NCI-H2171 (cell line): ENCODE data around the gene CLEC1B.
"Not testable (repeated sequence)": the region's sequence is repeated elsewhere in the genome, so short reads cannot be mapped to it uniquely, and the experiment has no call there.

ENCODE experiments used
- DNase-seq: peaks from one replicate; lab custom pipeline; 2025; lab: John Stamatoyannopoulos, UW

The CLEC1B gene

DNA sequence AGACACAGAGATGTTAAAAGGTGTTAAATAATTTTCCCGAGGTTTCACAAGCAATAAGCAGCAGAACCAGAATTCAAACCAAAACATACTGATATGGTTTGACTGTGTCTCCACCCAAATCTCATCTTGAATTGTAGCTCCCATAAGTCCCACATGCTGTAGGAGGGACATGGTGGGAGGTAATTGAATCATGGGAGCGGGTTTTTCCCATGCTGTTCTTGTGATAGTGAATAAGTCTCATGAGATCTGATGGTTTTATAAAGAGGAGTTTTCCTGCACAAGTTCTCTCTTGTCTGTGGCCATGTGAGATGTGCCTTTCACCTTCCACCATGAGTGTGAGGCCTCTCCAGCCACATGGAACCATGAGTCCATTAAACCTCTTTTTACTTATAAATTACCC, 24.2 kb downstream of the CLEC1B start:
- not testable (repeated sequence) for DNase-seq

DNA sequence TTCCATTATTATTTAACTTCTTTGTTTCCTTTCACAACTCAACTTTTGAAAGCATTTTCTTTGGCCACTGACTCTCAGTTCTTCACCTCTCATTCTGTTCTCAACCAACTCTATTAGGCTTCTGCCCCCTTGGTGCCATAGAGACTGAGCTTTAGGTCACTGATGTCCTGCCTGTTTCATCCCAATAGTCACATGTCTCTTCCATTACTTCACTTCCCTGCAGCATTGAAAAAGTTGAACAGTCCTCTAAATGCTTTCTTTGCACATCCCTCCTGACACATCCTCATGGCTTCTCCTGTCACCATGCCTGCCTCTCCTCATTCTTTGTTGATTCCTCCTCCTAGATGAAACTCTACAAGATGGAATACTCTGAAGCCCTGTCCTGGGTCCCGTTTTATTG, 25.0 kb downstream of the CLEC1B start:
- no peak for DNase-seq

DNA sequence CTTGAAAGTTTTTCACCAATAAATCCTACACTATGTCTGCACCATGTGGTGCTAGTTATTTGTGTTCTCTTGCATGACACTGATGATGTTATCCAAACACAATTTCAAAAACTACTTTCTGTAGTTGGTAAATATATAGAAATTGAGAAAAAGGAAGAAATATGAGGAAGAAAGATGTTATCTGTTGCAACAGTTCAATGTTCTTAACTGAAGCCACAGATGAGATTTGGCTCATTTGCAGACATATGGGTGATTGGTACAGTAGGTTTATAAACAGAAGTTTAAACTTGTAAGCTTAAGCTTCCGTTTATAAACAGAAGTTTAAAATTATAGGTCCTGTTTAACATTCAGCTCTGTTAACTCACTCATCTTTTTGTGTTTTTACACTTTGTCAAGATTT, 27.7 kb downstream of the CLEC1B start, which contains the start of gene CLEC12A:
Gene CLEC12A, plus strand, starts transcription at position 229 of the 400 bp plus-strand sequence. CDS start 188 bp downstream, outside the sequence.
- no peak for DNase-seq

DNA sequence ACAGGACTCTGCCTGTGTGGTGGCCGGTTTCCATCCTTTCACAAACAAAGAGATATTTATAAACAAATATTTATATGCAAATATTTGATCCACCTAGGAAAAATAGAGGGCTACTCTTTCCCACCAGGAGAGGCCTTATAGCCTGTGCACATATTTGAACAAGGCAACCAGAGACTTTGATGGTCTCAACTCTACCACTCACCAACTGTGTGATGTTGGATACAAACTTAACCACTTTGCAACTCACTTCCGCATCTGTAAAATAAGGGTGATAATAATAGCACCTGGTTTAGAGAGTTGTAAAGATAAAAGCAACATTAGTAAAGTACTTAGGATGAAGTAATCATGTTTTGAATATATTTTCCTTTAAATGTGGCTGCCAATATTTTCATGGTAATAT, 29.2 kb downstream of the CLEC1B start:
- no peak for DNase-seq

DNA sequence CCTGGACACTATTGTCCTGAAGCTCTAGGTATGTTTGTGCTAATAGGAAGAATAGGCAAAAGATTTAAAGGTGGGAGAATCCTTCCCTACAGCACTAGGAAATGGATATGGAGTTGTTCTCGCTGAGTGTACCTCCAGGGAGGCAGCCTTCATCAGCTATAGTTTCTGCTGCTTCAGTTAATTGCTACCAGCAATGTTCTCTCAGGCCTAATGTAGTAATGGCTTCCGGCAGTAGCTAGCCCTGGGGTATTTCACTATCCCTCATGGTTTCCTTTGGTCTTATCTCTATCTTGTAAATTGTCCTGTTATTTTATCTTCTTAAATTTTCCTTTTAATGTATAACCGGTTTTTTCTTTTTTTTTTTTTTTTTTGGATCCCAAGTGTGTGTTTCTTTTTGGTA, 37.0 kb downstream of the CLEC1B start:
- DNase-seq: no peak

DNA sequence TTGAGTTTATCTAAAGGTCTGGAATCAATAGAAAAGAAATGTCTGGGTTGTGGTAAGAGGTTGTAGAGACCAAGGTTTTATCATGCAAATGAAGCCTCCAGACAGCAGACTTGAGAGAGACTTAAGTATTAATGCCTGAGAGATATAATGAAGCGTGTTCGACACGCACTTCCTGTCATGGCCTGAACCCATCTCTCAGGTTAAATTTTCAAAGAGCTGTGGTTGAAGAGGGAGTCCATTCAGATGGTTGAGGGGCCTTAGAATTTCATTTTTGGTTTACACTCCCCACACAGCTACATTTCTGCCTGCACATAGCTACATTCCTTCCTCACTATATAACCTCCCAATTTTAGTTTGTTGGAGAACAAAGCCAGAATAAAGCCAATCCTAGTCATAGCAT, 37.8 kb downstream of the CLEC1B start:
- no peak for DNase-seq

DNA sequence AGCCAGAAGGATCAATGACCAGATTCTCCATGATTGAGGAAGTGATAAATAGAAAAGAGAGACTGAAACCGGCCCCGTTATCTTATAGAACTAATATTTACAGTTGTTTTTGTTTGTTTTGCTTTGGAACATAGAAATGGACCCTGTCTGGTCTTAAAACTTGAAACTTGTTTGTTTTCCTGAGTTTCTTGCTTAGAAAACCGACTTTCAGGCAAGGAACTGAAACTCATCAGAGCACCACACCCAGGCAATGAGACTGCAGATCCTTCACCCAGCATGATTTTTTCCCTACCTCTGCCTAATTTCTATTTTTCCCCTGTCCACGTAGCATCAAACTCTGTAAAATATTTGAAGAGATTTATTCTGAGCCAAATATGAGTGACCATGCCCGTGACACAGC, 38.3 kb downstream of the CLEC1B start:
- no peak for DNase-seq

DNA sequence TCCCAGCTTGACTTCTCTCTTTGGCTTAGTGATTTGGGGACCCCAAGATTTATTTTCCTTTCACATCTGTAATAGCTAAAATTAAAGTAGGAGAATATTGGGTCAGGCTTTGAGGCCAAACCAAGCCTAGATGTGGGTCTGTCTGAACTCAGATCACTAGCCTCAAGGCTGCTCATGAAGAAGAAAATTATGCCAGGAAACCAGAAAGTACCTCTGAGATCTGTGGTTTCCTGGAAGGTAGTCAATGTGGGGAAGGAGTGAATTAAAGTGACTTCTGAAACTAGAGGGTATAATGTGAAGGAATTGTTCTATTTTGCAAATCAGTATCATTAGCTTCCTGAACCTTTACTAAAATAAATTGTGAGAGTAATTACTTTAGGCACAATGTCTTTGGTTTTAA, 41.1 kb downstream of the CLEC1B start:
- DNase-seq: no peak

DNA sequence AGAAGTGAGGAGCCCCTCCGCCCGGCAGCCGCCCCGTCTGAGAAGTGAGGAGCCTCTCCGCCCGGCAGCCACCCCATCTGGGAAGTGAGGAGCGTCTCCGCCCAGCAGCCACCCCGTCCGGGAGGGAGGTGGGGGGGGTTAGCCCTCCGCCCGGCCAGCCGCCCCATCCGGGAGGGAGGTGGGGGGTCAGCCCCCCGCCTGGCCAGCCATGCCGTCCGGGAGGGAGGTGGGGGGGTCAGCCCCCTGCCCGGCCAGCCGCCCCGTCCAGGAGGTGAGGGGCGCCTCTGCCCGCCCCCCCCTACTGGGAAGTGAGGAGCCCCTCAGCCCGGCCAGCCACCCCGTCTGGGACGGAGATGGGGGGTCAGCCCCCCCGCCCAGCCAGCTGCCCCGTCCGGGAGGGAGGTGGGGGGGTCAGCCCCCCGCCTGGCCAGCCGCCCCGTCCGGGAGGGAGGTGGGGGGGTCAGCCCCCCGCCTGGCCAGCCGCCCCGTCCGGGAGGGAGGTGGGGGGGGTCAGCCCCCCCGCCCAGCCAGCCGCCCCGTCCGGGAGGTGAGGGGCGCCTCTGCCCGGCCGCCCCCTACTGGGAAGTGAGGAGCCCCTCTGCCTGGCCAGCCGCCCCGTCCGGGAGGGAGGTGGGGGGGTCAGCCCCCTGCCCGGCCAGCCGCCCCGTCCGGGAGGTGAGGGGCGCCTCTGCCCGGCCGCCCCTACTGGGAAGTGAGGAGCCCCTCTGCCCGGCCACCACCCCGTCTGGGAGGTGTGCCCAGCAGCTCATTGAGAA, 45.8 kb downstream of the CLEC1B start:
- not testable (repeated sequence) for DNase-seq

DNA sequence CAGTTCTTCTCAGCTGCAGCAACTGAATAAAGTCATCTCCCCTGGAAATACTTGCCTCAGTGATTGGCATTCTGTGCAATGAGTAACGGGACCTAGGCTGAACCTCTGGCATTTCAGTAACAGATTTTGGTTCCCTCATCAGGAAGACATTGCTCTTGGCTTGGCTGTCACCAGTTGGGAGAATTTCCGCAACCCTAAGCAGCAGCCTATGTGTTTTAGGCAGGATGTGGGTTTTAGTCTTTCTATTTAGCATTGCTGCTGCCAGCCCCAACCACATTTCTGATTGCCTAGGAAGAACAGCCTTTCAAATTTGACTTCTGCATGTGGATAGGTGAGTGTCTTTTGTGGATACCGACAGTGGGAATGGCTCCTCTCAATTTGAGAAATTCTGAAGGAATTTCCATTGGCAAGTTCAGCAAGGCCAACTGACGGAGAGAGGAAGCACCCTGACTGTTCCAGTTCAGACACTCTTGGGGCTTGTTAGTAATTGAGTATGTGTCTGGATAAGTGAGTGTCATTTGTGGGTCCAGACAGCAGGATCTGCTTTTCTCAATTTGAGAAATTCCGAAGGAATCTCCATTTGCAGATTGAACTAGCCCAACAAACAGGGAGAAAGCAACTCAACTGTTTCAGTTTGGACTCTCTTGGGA, 47.8 kb downstream of the CLEC1B start:
- no peak for DNase-seq

DNA sequence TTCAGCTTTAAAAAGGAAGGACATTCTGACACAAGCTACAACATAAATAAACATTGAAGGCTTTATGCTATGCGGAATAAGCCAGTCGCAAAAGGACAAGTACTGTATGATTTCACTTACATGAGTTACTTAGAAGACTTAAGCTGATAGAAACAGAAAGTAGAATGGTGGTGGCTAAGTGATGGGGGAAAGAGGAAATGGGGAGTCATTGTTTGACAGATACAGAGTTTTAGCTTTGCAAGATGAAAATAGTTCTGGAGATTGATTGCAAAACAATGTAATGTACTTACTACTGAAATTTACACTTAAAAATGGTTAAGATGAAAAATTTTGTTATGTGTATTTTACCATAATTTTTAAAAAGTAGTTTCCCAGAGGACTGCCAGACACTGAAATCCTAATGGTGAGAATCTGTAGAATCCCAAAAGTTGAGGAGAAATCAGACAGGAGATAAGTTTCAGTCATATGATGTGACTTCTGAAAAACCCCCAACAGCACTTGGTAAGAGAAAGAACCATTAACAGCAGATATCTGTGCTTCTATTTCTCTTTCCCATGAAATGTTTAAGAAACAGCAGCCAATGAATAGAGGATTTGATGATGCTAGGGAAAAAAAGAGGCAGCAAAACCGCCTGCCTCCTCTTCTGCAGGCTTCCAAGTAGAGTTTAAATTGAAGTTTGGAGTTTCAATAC, 50.2 kb downstream of the CLEC1B start:
- no peak for DNase-seq

DNA sequence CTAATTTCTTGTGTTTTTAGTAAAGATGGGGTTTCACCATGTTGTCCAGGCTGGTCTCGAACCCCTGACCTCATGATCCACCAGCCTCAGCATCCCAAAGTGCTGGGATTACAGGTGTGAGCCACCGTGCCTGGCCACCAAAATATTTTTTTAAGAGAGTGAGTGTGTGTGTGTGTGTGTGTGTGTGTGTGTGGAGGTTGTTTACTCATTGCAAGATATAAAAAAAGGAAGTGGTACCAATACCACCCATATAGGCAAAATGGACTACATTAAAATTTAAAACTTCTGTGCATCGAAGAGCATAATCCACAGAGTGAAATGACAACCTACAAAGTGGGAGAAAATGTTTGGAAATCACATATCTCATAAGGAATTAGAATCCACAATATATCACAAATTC, 51.2 kb downstream of the CLEC1B start:
- no peak for DNase-seq

DNA sequence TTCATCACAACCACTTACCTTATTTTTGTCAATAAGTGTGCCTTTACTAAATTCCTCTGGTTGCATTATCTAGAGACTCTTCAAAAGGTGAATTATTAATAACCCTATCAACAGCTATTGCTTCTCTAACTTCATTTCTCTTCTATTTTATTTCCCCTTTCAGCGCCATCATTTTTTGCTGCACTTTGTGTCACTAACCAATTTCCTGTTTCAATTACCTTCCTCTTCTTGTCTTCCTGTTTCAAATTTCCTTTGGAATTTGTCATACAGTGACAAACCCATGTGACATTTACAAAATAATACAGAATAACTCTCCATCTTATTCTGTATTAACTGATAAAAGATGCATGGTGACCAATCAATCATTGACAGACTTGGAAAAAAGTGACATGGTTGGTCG, 54.5 kb downstream of the CLEC1B start:
- DNase-seq: no peak

DNA sequence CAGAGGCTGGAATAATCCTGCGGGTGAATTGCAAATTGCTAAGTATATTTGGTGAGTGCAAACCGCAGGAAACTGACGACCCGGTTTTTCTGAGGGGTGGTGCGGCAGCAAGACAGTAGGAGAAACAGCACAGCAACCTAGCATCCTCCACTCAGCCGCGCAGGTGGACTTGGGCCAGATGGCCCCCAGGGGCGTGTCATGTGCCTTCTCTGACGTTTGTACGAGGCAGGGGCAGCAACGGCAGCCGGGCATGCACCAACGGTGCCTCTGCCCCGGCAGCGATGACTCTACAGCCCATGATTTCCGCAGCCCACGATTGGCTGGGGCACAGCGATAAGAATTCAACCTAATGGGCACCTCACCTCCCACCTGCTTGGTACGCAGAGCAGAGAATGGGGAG, 55.7 kb downstream of the CLEC1B start:
- DNase-seq: no peak
